Suprapubic skin (tissue), 4 donors: ENCODE results near the gene SFRP5. TPM values are rescaled to one million over a fixed set of nuclear protein-coding genes. Genes with fewer than 3 reads are reported as not detected.

ENCODE experiments used
- DNase-seq, 2 donors: peaks; one replicate each; pipeline ENCODE4 v3.0.0-alpha.2; 2019; ENCODE audit warnings: low spot score in 2 of 2
- H3K27ac ChIP-seq: fragments of 200-600 bp; sonication (generic); one replicate; pipeline ENCODE4 v1.5.1; 2019
- H3K27me3 ChIP-seq: fragments of 200-600 bp; sonication (generic); one replicate; pipeline ENCODE4 v1.5.1; 2019
- H3K36me3 ChIP-seq: fragments of 200-600 bp; sonication (generic); one replicate; pipeline ENCODE4 v1.5.1; 2019
- H3K4me1 ChIP-seq: fragments of 200-600 bp; sonication (generic); one replicate; pipeline ENCODE4 v1.5.1; 2019
- H3K4me3 ChIP-seq: fragments of 200-600 bp; sonication (generic); one replicate; pipeline ENCODE4 v1.5.1; 2019; ENCODE audit warnings: mild to moderate bottlenecking
- H3K9me3 ChIP-seq: fragments of 200-600 bp; sonication (generic); one replicate; pipeline ENCODE4 v1.5.1; 2019
- CTCF ChIP-seq, 2 donors: fragments of 200-600 bp in 1 of 2; fragments of 450-650 bp in 1 of 2; sonication (generic) in 1 of 2; IDR thresholded peaks; one replicate each; pipeline ENCODE4 v1.5.1; 2016 to 2019; ENCODE audit warnings: antibody characterized with exemption in 2 of 2, mild to moderate bottlenecking in 1 of 2, moderate library complexity in 1 of 2
- EP300 ChIP-seq: sonication (generic); formaldehyde crosslinking; IDR thresholded peaks from one replicate; pipeline ENCODE4 v1.6.1; 2017; ENCODE audit warnings: antibody characterized with exemption
- POLR2A ChIP-seq, 2 donors: fragments of 450-650 bp; IDR thresholded peaks; one replicate each; pipeline ENCODE4 v1.6.1; 2017; ENCODE audit warnings: antibody characterized with exemption in 2 of 2, mild to moderate bottlenecking in 2 of 2, moderate library complexity in 2 of 2
- POLR2AphosphoS5 ChIP-seq, 3 donors: sonication (generic); formaldehyde crosslinking; IDR thresholded peaks; one replicate each; pipeline ENCODE4 v1.6.1; 2017; ENCODE audit warnings: antibody characterized with exemption in 3 of 3
- WGBS: methylation state at CpG from one replicate; pipeline ENCODE4 v1.1.5; 2018; 5-methylcytosine and 5-hydroxymethylcytosine counted together
- total RNA-seq, 4 donors: library from RNA; depleted of rRNA; stranded (reverse); fragments of >200 nt; gene quantifications; one replicate each; pipeline ENCODE4 v1.1.0, GENCODE V29; 2016

Gene SFRP5
- total RNA-seq, 4 donors from 2014 or later, result 0.91 to 2.2 (median 1.0) TPM

GRCh38 chr10:97813311-97813710, 41.5 kb upstream of the SFRP5 start:
- no peak overlapping the region for H3K4me3 ChIP-seq
- TF ChIP-seq EP300, result no peak
- TF ChIP-seq POLR2AphosphoS5 (IDR thresholded peaks at IDR 0.05), result no peak
- TF ChIP-seq CTCF (IDR thresholded peaks at IDR 0.05), result no peak
- TF ChIP-seq POLR2A (IDR thresholded peaks at IDR 0.05), result no peak
- H3K27ac ChIP-seq, result no peak overlapping the region
- H3K27me3 ChIP-seq, result peaks cover 5% of the 10 kb centered on the region
- H3K36me3 ChIP-seq, result no peaks in the 10 kb centered on the region
- H3K4me1 ChIP-seq, result no peaks in the 10 kb centered on the region
- no peak for DNase-seq
- no peaks in the 10 kb centered on the region for H3K9me3 ChIP-seq
- 77% methylated on average over 3 of the region's 3 CpGs for WGBS

GRCh38 chr10:97812696-97813095, 40.9 kb upstream of the SFRP5 start:
- TF ChIP-seq EP300 (no peak), CTCF (IDR thresholded peaks at IDR 0.05) (no peak), POLR2A (IDR thresholded peaks at IDR 0.05) (no peak), POLR2AphosphoS5 (IDR thresholded peaks at IDR 0.05) (no peak)
- 83% methylated on average over 8 of the region's 8 CpGs for WGBS

GRCh38 chr10:97811958-97812357, 40.2 kb upstream of the SFRP5 start:
- H3K27me3 ChIP-seq, result peaks cover 4% of the 10 kb centered on the region
- H3K4me3 ChIP-seq, result no peak overlapping the region
- H3K27ac ChIP-seq, result no peak overlapping the region
- H3K36me3 ChIP-seq, result no peaks in the 10 kb centered on the region
- no peaks in the 10 kb centered on the region for H3K4me1 ChIP-seq
- TF ChIP-seq POLR2AphosphoS5 (IDR thresholded peaks at IDR 0.05), result no peak
- TF ChIP-seq CTCF (IDR thresholded peaks at IDR 0.05), result no peak
- no peaks in the 10 kb centered on the region for H3K9me3 ChIP-seq
- no peak for DNase-seq
- WGBS, result 52% methylated on average over 3 of the region's 3 CpGs

More at GRCh38 chr10:97812696-97813095, 40.9 kb upstream of the SFRP5 start:
- H3K27me3 ChIP-seq, result peaks cover 5% of the 10 kb centered on the region
- no peak overlapping the region for H3K27ac ChIP-seq
- no peak for DNase-seq
- no peaks in the 10 kb centered on the region for H3K9me3 ChIP-seq
- H3K4me3 ChIP-seq, result no peak overlapping the region
- H3K4me1 ChIP-seq, result no peaks in the 10 kb centered on the region
- H3K36me3 ChIP-seq, result no peaks in the 10 kb centered on the region

GRCh38 chr10:97810446-97810845, 38.6 kb upstream of the SFRP5 start:
- no peak for DNase-seq
- no peak for TF ChIP-seq POLR2AphosphoS5 (IDR thresholded peaks at IDR 0.05)
- no peak for TF ChIP-seq POLR2A (IDR thresholded peaks at IDR 0.05)
- TF ChIP-seq EP300, result no peak
- no peak for TF ChIP-seq CTCF (IDR thresholded peaks at IDR 0.05)
- Histone ChIP-seq H3K27ac (no peak overlapping the region), H3K4me1 (no peaks in the 10 kb centered on the region), H3K4me3 (no peak overlapping the region), H3K9me3 (no peaks in the 10 kb centered on the region), H3K36me3 (no peaks in the 10 kb centered on the region), H3K27me3 (peaks cover 3% of the 10 kb centered on the region)
- WGBS, result 85% methylated on average over 7 of the region's 7 CpGs

- Histone ChIP-seq H3K4me3 (no peak overlapping the region), H3K27ac (no peak overlapping the region), H3K36me3 (no peaks in the 10 kb centered on the region), H3K27me3 (peaks cover 5% of the 10 kb centered on the region), H3K9me3 (no peaks in the 10 kb centered on the region), H3K4me1 (no peaks in the 10 kb centered on the region)
- 84% methylated on average over 5 of the region's 6 CpGs for WGBS
- TF ChIP-seq POLR2A (IDR thresholded peaks at IDR 0.05) (no peak), POLR2AphosphoS5 (IDR thresholded peaks at IDR 0.05) (no peak), CTCF (IDR thresholded peaks at IDR 0.05) (no peak), EP300 (no peak)
- DNase-seq, result no peak
Observed at GRCh38 chr10:97805949-97806348, 34.1 kb upstream of the SFRP5 start.
